Stimulated activated CD4-positive, alpha-beta T cell treated with anti-CD3 and anti-CD28 coated beads, TNF-alpha, amount 100 ng/mL, for 4 hours (primary cell): ENCODE results near the gene SELENOM.
"Not testable (repeated sequence)": the region's sequence is repeated elsewhere in the genome, so short reads cannot be mapped to it uniquely, and the experiment has no call there.

Experiments used
- DNase-seq, 3 experiments: peaks; one replicate each; pipeline ENCODE4 v3.0.0-alpha.2; 2020; ENCODE audit warnings: low read depth in 3 of 3

Gene SELENOM

DNA sequence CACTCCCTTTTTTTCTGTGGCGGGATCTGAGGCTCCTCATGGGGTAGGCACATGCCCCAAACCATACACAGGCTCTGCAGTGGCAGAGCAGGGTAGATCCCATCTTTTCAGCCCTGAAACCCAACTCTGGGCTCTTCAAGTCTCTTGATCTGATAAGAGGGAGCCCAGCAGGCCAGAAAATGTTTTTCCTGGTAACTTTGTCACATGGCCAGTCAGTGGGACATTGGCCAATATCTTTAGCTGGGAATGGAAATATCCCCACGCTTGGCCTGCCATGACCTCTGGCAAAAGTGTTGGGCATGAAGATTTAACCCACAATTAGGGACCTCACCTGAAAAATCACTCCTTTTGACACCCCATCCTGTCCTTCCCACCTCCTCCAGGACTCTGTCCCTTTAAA is 23.5 kb upstream of the SELENOM start:
- no peak for DNase-seq

- DNase-seq: no peak
Observed at GRCh38 chr22:31128156-31128555, 20.8 kb upstream of the SELENOM start.

- no peak for DNase-seq
Observed at GRCh38 chr22:31127181-31127772, 19.9 kb upstream of the SELENOM start.

- no peak for DNase-seq
Observed at GRCh38 chr22:31126869-31127175, 19.5 kb upstream of the SELENOM start.

DNA sequence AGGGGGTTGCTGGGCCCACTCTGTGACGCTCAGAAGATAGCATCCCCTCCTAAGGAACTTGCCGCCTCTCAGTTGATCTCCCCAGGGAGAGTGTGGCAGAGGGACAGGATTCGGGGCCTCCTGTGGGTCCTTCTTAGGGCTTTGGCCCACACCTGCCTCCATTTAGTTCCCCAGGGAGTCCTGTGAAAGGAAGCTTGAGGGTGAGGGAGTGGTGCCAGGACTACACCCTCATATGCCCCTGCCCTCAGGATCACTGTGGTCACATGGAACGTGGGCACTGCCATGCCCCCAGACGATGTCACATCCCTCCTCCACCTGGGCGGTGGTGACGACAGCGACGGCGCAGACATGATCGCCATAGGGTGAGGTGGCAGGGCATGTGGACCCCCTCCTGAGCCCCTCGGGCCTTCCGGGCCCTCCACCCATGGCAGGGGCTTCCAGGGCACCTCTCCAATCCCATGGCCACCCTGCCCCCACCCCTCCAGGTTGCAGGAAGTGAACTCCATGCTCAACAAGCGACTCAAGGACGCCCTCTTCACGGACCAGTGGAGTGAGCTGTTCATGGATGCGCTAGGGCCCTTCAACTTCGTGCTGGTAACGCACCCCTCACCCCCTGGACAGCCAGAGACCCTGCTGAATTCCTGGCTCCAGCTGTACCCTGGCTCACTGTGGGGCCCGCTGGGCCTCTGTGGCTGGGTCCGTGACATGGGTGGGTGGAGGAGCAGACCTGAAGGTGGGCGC is 18.9 kb upstream of the SELENOM start:
- no peak for DNase-seq

GRCh38 chr22:31125521-31126117 is 18.3 kb upstream of the SELENOM start:
- no peak for DNase-seq

DNA sequence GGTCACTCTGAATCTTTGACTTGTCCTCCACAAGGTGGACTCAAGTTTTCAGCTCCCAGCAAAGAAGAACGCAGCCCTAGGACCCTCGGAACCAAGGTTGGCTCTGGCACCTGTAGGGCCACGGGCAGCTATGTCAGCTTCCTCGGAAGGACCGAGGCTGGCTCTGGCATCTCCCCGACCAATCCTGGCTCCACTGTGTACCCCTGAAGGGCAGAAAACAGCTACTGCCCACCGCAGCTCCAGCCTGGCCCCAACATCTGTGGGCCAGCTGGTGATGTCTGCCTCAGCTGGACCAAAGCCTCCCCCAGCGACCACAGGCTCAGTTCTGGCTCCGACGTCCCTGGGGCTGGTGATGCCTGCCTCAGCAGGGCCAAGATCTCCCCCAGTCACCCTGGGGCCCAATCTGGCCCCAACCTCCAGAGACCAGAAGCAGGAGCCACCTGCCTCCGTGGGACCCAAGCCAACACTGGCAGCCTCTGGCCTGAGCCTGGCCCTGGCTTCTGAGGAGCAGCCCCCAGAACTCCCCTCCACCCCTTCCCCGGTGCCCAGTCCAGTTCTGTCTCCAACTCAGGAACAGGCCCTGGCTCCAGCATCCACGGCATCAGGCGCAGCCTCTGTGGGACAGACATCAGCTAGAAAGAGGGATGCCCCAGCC is 17.6 kb upstream of the SELENOM start:
- DNase-seq: no peak

DNA sequence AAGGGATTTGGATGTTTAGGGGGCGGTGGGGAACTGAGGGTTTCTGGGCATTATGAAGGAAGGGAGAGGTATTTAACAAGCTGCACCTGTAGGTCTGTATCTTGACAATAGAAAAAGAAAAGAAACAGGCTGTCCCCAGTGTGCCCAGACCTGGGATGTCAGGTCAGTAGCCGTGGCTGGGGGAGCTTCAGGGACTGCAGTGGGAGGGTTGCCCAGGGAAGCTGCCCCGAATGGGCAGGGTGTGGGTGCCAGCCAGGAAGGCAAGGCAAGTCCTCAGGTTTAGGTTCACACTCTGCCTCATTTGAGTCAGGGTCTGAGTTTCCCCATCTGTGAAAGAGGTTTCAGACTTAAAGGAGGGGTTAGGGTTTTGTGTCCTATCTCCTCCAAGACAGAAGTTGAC is 16.9 kb upstream of the SELENOM start:
- no peak for DNase-seq

GRCh38 chr22:31123292-31123602 is 15.9 kb upstream of the SELENOM start:
- no peak for DNase-seq

DNA sequence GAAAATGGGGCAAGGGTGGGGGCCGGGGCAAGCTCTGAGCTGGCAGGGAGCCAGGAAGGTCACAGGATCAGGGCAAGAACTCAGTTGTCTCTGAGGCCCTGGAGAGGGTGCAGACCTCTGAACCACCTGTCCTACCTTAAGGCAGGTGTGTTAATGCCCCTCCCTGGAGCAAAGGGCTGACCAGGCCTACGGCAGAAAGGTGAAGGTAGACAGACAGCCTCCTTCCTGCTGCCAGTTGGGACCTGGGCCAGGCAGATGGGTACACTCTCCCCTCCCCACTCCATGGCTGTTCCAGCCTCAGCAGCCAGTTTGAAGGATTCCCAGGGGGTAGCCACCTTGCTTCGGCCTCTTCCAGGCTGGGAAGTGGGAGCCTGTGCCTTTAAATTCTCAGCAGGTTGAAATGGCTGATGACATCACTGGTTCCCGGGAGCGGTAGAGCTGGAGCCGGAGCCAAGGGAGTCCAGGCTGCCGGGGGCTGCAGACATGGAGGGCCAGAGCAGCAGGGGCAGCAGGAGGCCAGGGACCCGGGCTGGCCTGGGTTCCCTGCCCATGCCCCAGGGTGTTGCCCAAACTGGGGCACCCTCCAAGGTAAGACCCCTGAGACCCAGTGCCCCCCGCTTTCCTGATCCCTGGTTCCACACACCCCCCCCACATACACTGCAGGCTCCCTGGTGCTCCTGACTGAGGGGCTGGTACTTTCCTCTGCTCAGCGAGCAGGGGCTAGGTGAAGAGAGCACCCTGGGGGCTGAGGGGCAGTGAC is 15.3 kb upstream of the SELENOM start, which contains the start of gene INPP5J:
TSS of gene INPP5J (plus strand) at position 435 of the 760 bp plus-strand sequence. CDS start at position 484, 49 bp downstream.
- DNase-seq: no peak

DNA sequence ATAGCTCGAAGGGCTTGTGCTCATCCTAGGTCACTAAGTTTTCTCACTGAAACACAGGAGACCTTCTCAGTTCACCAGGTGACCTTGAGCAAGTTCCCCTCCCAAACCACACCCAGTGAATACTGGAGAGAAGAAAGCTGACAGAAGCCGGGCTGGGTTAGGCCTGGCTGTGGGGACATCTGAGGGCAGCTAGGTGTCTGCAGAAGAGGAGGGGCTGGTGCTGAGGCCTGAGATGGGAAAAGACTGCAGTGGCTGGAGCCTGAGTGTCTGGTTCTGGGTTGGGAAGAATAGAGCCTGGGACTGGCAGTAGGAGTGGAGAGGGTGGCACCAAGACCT is 14.8 kb upstream of the SELENOM start:
- no peak for DNase-seq

DNA sequence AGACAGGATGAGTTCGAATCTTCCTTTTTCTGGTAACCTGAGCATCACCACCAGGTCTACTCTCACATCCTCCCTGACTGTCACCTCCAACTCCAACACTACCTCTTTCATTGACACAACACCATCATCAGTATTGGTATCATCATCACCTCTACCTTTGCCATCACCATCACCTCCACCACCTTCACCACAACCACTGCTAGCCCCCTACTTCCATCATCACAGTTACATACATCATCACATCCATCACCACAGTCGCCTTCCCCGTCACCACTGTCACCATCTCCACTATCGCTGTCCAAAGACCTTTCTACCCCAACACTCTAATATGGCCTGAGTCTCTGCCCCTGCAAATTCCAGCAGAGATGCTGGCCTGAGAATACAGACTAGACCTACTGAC is 14.0 kb upstream of the SELENOM start:
- no peak for DNase-seq

DNA sequence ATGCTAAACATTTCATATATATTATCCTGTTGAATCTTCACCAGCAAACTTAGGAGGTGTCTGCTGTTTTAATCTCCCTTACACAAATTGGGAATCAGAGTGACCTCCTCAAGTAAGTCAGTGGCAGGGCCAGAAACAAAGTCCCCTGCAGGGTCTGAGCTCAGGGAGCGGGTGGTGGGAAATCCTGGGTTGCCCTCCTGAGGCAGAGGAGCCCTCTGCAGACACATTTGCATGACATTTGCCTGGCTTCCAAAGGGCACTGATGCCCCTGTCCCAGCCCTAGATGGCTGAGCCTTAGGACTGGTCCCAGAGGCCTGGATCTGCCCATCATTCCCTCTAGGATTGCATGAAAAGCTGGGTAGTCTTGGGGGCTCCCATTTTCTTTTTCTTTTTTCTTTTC is 13.3 kb upstream of the SELENOM start:
- no peak for DNase-seq

DNA sequence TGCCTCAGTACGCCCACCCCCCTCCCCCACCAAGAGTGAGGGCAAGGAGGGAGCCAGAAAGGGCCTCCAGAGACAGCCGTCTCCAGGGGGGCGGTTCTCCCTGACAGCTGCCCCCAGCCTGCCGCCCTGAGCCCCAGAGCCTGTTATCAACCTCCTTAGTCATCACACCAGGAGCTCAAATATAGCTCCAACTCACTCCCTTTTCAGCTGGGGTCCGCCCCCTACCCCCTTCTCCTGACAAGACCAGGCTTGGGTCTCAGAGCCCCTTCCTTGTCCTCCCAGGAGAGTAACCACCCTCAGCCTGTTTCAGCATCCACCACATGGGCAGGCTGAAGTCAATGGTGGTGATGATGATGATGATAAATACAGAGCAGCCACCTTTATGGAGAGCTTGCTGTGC is 12.9 kb upstream of the SELENOM start:
- DNase-seq: no peak

- DNase-seq: no peak
Observed at GRCh38 chr22:31119026-31119717, 11.8 kb upstream of the SELENOM start.

DNA sequence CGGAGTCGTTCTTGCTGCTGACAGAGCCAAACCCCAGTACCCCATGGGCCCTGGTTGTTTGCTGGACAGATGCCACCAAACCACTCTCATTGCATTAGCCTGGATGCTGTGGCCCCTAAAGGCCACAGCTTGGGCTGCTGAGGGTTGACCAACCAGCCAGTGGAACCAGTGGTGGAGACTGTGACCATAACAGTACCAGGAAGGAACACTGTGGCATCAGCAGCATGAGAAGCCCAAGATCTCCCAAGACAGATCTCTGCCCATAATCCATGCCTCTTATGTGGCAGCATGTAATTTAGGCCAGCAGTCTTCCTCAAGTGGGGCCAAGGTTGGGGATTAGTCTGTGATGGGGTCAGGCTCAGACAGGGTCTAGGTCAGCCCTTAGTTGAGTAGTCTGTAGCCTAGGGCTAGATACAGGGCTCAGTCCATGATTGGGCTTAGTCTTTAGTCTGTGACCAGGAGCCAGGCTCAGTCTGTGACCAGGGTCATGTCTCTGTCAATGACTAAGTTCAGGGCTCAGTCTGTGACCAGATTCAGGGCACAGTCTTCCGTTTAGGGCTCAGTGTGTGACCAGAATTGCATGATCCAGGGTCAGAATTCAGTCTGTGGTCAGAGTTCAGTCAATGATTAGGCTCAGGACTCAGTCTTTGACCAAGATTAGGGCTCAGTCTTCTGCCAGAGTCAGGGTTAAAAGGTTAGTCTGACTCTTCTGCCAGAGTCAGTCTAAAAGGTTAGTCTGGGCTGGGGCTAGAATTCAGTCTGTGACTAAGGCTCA is 10.9 kb upstream of the SELENOM start:
- DNase-seq: no peak

DNA sequence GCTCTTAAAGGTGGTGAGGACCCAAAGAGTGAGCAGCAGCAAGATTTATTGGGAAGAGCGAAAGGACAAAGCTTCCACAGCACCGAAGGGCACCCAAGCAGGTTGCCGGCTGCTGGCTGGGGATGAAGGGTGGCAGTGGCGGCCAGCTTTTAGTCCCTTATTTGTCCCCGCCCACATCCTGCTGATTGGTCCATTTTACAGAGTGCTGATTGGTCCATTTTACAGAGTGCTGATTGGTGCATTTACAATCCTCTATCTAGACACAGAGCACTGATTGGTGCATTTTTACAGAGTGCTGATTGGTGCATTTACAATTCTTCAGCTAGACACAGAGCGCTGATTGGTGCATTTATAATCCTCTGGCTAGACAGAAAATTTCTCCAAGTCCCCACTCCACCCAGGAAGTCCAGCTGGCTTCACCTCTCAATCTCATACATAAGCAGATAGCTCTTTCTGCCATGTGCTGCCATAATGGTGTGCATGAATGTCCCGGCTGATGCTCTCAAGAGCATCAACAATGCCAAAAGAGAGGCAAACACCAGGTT is 5.3 kb upstream of the SELENOM start:
- DNase-seq: not testable (repeated sequence)

- no peak for DNase-seq
Observed at GRCh38 chr22:31107894-31108218, 488 bp upstream of the SELENOM start.

- no peak for DNase-seq
Observed at GRCh38 chr22:31106731-31107177, 614 bp downstream of the SELENOM start.

DNA sequence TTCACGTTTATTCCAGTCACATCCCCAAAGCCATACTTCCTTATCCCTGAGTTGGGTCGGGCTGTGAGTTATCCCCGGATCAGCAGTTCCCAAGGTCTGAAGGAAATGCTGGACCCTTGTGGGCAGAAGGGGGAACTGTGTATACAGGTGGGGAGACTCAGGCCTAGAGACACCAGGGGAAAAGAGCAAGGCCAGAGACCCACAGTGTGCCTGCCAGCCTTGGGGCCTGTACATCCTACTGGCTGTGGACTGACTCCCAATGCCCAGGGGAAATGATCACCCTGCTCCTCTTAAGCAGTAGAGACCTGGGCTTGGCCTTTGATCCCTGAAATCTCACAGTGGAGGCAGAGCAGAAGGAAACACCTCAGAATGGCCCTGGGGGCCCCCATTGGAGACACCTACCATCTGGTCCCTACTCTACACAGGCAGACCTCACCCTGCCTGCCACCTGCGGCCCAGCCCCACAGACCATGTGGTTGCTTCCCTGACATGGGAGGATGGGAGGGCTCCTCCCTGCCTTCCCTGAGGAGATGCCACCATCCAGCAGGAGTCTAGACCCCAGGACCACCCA is 1.3 kb downstream of the SELENOM start:
- no peak for DNase-seq
